HG03342 (cell line): ENCODE measurements around the gene TMEM208.

ENCODE experiments used
- ATAC-seq: cut with Tn5 transposase; IDR thresholded peaks from one replicate; pipeline ENCODE4 v1.9.1; 2021; ENCODE audit warnings: mild to moderate bottlenecking, moderate library complexity; ENCODE audit not compliant: unreplicated experiment

Gene TMEM208

GRCh38 chr16:67207249-67208091 lies 19.5 kb upstream of the TMEM208 start:
- ATAC-seq: no peak

GRCh38 chr16:67208154-67208896 lies 18.6 kb upstream of the TMEM208 start:
- ATAC-seq: no peak

GRCh38 chr16:67209565-67209964 lies 17.4 kb upstream of the TMEM208 start:
- ATAC-seq: no peak

GRCh38 chr16:67210069-67210937 lies 16.6 kb upstream of the TMEM208 start:
- ATAC-seq: no peak

- ATAC-seq: no peak
Measured at GRCh38 chr16:67211674-67212073, 15.3 kb upstream of the TMEM208 start.

GRCh38 chr16:67212766-67213165 lies 14.2 kb upstream of the TMEM208 start:
- no peak for ATAC-seq

- no peak for ATAC-seq
Measured at GRCh38 chr16:67213197-67214019, 13.5 kb upstream of the TMEM208 start.

- no peak for ATAC-seq
Measured at GRCh38 chr16:67215706-67216105, 11.2 kb upstream of the TMEM208 start.

GRCh38 chr16:67216612-67217490 lies 10.1 kb upstream of the TMEM208 start:
- ATAC-seq: no peak

GRCh38 chr16:67223992-67224391 lies 2.9 kb upstream of the TMEM208 start:
- ATAC-seq: no peak

GRCh38 chr16:67226295-67226803 lies 581 bp upstream of the TMEM208 start:
- ATAC-seq: no peak

- no peak for ATAC-seq
Measured at GRCh38 chr16:67227567-67227921, 614 bp downstream of the TMEM208 start.

GRCh38 chr16:67228034-67228785 lies 1.3 kb downstream of the TMEM208 start:
- no peak for ATAC-seq

GRCh38 chr16:67228905-67229304 lies 2.0 kb downstream of the TMEM208 start:
- ATAC-seq: no peak

- ATAC-seq: no peak
Measured at GRCh38 chr16:67229906-67230808, 3.2 kb downstream of the TMEM208 start.

- no peak for ATAC-seq
Measured at GRCh38 chr16:67230809-67231660, 4.1 kb downstream of the TMEM208 start.

- ATAC-seq: no peak
Measured at GRCh38 chr16:67233596-67233995, 6.7 kb downstream of the TMEM208 start.
